ENCODE measurements around the gene STAT1. TPM values are rescaled to one million over a fixed set of nuclear protein-coding genes. Genes with fewer than 3 reads are reported as not detected.
A peak's percentile ranks its signal among the peaks of the same experiment; 100 is the strongest.

The STAT1 gene
- total RNA-seq, 1 donor from 2014 or later: 29.0 TPM

GRCh38 chr2:191015831-191016230 is 1.9 kb upstream of the STAT1 start:
- Histone ChIP-seq H3K4me3 (ENCODE audit: low read depth, low read length) (no peak overlapping the region), H3K27me3 (ENCODE audit: control insufficient read depth, insufficient read depth, low read length) (no peaks in the 10 kb centered on the region), H3K36me3 (ENCODE audit: control insufficient read depth, insufficient read depth, low read length) (peaks cover 8% of the 10 kb centered on the region)
- FAIRE-seq (no peak), DNase-seq (ENCODE audit: low read depth) (no peak)
- TF ChIP-seq CTCF (IDR thresholded peaks at IDR 0.05; ENCODE audit: insufficient read depth, low read length, severe bottlenecking): no peak

GRCh38 chr2:191015239-191015638 is 1.3 kb upstream of the STAT1 start:
- Histone ChIP-seq H3K36me3 (ENCODE audit: control insufficient read depth, insufficient read depth, low read length) (peaks cover 8% of the 10 kb centered on the region), H3K4me3 (ENCODE audit: low read depth, low read length) (no peak overlapping the region), H3K27me3 (ENCODE audit: control insufficient read depth, insufficient read depth, low read length) (no peaks in the 10 kb centered on the region)
- TF ChIP-seq CTCF (IDR thresholded peaks at IDR 0.05; ENCODE audit: insufficient read depth, low read length, severe bottlenecking): no peak
- FAIRE-seq (no peak), DNase-seq (ENCODE audit: low read depth) (no peak)

- peaks cover 8% of the 10 kb centered on the region for H3K36me3 ChIP-seq (ENCODE audit: control insufficient read depth, insufficient read depth, low read length)
- FAIRE-seq (no peak), DNase-seq (ENCODE audit: low read depth) (no peak)
- no peak for TF ChIP-seq CTCF (IDR thresholded peaks at IDR 0.05; ENCODE audit: insufficient read depth, low read length, severe bottlenecking)
- peak overlapping the region; percentile 91 for H3K4me3 ChIP-seq (ENCODE audit: low read depth, low read length)
- H3K27me3 ChIP-seq (ENCODE audit: control insufficient read depth, insufficient read depth, low read length): no peaks in the 10 kb centered on the region
Measured at GRCh38 chr2:191014653-191015020, 666 bp upstream of the STAT1 start.

GRCh38 chr2:191013682-191013931 is 364 bp downstream of the STAT1 start:
- FAIRE-seq: no peak
- no peak for TF ChIP-seq CTCF (IDR thresholded peaks at IDR 0.05; ENCODE audit: insufficient read depth, low read length, severe bottlenecking)

GRCh38 chr2:191012845-191013681 is 908 bp downstream of the STAT1 start:
- Histone ChIP-seq H3K36me3 (ENCODE audit: control insufficient read depth, insufficient read depth, low read length) (peaks cover 11% of the 10 kb centered on the region), H3K4me3 (ENCODE audit: low read depth, low read length) (peak overlapping the region; percentile 91), H3K27me3 (ENCODE audit: control insufficient read depth, insufficient read depth, low read length) (no peaks in the 10 kb centered on the region)
- FAIRE-seq (no peak), DNase-seq (ENCODE audit: low read depth) (peak; percentile 54)
- TF ChIP-seq CTCF (IDR thresholded peaks at IDR 0.05; ENCODE audit: insufficient read depth, low read length, severe bottlenecking): no peak

More at GRCh38 chr2:191013682-191013931, 364 bp downstream of the STAT1 start:
- Histone ChIP-seq H3K4me3 (ENCODE audit: low read depth, low read length) (peak overlapping the region; percentile 91), H3K36me3 (ENCODE audit: control insufficient read depth, insufficient read depth, low read length) (peaks cover 8% of the 10 kb centered on the region), H3K27me3 (ENCODE audit: control insufficient read depth, insufficient read depth, low read length) (no peaks in the 10 kb centered on the region)
- DNase-seq (ENCODE audit: low read depth): no peak

GRCh38 chr2:191012346-191012745 is 1.6 kb downstream of the STAT1 start:
- no peak for TF ChIP-seq CTCF (IDR thresholded peaks at IDR 0.05; ENCODE audit: insufficient read depth, low read length, severe bottlenecking)
- Histone ChIP-seq H3K4me3 (ENCODE audit: low read depth, low read length) (no peak overlapping the region), H3K36me3 (ENCODE audit: control insufficient read depth, insufficient read depth, low read length) (peaks cover 11% of the 10 kb centered on the region), H3K27me3 (ENCODE audit: control insufficient read depth, insufficient read depth, low read length) (no peaks in the 10 kb centered on the region)
- FAIRE-seq: no peak
- no peak for DNase-seq (ENCODE audit: low read depth)
